ENCODE results near the gene ABCE1.

The ABCE1 gene

GRCh38 chr4:145177906-145178538, 79.9 kb downstream of the ABCE1 start:
- no peak for DNase-seq

- no peak for DNase-seq
These were observed 80.7 kb downstream of the ABCE1 start for GRCh38 chr4:145178740-145179280.

Data from femur (tissue), 1 donor.